Stomach (tissue), 9 donors: Measurements from ENCODE around the gene TNFRSF1A. TPM values are rescaled to one million over a fixed set of nuclear protein-coding genes. Genes with fewer than 3 reads are reported as not detected.

ENCODE experiments used
- DNase-seq, 2 donors: peaks; one replicate each; pipeline versions ENCODE4 v3.0.0 to v3.0.0-alpha.2; 2013 to 2019
- H3K27ac ChIP-seq, 5 donors: fragments of 200-600 bp in 4 of 5; sonication (generic) in 4 of 5; one replicate each; pipeline ENCODE4 v1.5.1; 2013 to 2019; ENCODE audit warnings: mild to moderate bottlenecking in 1 of 5, moderate library complexity in 1 of 5
- H3K27me3 ChIP-seq, 3 donors: fragments of 200-600 bp; sonication (generic); one replicate each; pipeline ENCODE4 v1.5.1; 2017 to 2019; ENCODE audit warnings: mixed run types in 1 of 3
- H3K36me3 ChIP-seq, 4 donors: fragments of 200-600 bp; sonication (generic); 1 replicate in 3 of 4; 2 replicates in 1 of 4; pipeline ENCODE4 v1.5.1; 2016 to 2019
- H3K4me1 ChIP-seq, 4 donors: fragments of 200-600 bp; sonication (generic); one replicate each; pipeline ENCODE4 v1.5.1; 2016 to 2019
- H3K4me3 ChIP-seq, 4 donors: fragments of 200-600 bp; sonication (generic) in 3 of 4; one replicate each; pipeline ENCODE4 v1.5.1; 2016 to 2019; ENCODE audit warnings: mild to moderate bottlenecking in 1 of 4
- H3K9me3 ChIP-seq, 4 donors: fragments of 200-600 bp; sonication (generic); one replicate each; pipeline ENCODE4 v1.5.1; 2016 to 2019
- EP300 ChIP-seq: sonication (generic); formaldehyde crosslinking; IDR thresholded peaks from one replicate; pipeline ENCODE4 v1.6.1; 2017; ENCODE audit warnings: antibody characterized with exemption
- POLR2A ChIP-seq, 4 donors: fragments of 450-650 bp; IDR thresholded peaks; one replicate each; pipeline ENCODE4 v1.6.1; 2016; ENCODE audit warnings: antibody characterized with exemption in 4 of 4, control low read depth in 2 of 4, mild to moderate bottlenecking in 1 of 4, moderate library complexity in 1 of 4
- POLR2AphosphoS5 ChIP-seq, 3 donors: sonication (generic); formaldehyde crosslinking; IDR thresholded peaks; one replicate each; pipeline ENCODE4 v1.6.1; 2016; ENCODE audit warnings: antibody characterized with exemption in 3 of 3
- WGBS, 5 donors: extraction: QIAGEN DNeasy Blood & Tissue Kit in 3 of 5; methylation state at CpG; one replicate each; pipeline versions ENCODE4 v1.1.5 to v1.1.7; 2013 to 2018; 5-methylcytosine and 5-hydroxymethylcytosine counted together
- intact Hi-C: fragments of 100-400 bp; cut with DNase I; formaldehyde crosslinking; loops from one replicate; pipeline ENCODE4 v1.15.1; 2023; ENCODE audit warnings: low total_unique reads
- polyA plus RNA-seq, 3 donors: library from polyadenylated mRNA; stranded (reverse); fragments of 200-250 nt; gene quantifications; one replicate each; pipeline ENCODE4 v1.2.3, GENCODE V29; 2013
- total RNA-seq, 5 donors: library from RNA; depleted of rRNA; stranded (reverse); fragments of >200 nt; gene quantifications; one replicate each; pipeline versions ENCODE4 v1.1.0 to v1.2.3, GENCODE V29; 2014 to 2016
- TF ChIP-seq, protein P1 (sequence below), 7 experiments: fragments of 450-650 bp in 4 of 7; fragments of 200-600 bp in 3 of 7; sonication (generic) in 3 of 7; IDR thresholded peaks; one replicate each; pipeline ENCODE4 v1.5.1; 2016 to 2019; ENCODE audit warnings: antibody characterized with exemption in 7 of 7, control low read depth in 2 of 7, mild to moderate bottlenecking in 1 of 7
- donor health status: healthy with polysubstance abuse.
- donor health status: Bipolar disorder and iron deficiency.
- donor health status: healthy.

Gene TNFRSF1A
- total and polyA plus RNA-seq, 8 donors, result 35.2 to 432 (median 102) TPM

DNA sequence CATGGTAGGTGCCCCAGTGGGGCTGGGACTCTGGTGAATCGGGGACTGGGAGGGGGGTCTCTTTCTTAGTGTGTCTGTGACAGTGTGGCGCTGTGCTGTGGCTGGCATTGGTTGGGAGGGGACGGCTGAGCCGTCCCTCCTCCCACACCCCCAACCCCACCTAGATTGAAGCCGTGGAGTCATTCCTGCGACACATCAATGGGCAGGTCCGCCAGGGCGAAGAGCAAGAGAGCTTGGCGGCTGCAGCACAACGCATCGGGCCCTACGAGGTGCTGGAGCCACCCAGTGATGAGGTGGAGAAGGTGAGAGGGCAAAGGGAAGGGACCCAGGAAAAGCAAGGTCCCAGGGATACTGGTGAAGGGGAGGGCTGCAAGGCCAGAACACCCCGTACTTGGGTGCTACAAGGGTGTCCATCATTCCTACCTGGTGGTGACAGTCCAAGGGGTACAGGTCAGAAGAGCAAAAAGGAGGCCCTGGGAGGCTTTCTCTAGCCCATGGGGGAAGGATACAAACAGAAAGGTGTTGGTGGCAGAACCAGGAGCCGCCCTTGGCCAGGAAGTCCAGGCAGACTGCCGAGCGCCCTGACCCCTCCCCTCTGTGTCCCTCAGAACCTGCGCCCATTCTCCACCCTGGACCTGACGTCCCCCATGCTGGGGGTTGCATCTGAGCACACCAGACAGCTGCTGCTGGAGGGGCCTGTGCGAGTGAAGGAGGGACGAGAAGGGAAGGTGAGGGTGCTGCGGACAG, 24.0 kb downstream of the TNFRSF1A start:
- intact Hi-C loops, result no loop called here
- no peak overlapping the region for H3K27ac ChIP-seq

GRCh38 chr12:6316921-6317692, 24.8 kb downstream of the TNFRSF1A start:
- Histone ChIP-seq H3K4me3 (no peak overlapping the region), H3K4me1 (peaks cover 6 to 20% (median 16%) of the 10 kb centered on the region in 4 donors), H3K36me3 (peaks cover 0 to 12% (median 9%) of the 10 kb centered on the region in 4 donors), H3K9me3 (no peaks in the 10 kb centered on the region), H3K27ac (no peak overlapping the region), H3K27me3 (peaks cover 0 to 1% (median 0%) of the 10 kb centered on the region in 3 donors)
- TF ChIP-seq POLR2AphosphoS5 (IDR thresholded peaks at IDR 0.05) (no peak), POLR2A (IDR thresholded peaks at IDR 0.05) (no peak), EP300 (no peak)
- TF ChIP-seq, protein P1, sequence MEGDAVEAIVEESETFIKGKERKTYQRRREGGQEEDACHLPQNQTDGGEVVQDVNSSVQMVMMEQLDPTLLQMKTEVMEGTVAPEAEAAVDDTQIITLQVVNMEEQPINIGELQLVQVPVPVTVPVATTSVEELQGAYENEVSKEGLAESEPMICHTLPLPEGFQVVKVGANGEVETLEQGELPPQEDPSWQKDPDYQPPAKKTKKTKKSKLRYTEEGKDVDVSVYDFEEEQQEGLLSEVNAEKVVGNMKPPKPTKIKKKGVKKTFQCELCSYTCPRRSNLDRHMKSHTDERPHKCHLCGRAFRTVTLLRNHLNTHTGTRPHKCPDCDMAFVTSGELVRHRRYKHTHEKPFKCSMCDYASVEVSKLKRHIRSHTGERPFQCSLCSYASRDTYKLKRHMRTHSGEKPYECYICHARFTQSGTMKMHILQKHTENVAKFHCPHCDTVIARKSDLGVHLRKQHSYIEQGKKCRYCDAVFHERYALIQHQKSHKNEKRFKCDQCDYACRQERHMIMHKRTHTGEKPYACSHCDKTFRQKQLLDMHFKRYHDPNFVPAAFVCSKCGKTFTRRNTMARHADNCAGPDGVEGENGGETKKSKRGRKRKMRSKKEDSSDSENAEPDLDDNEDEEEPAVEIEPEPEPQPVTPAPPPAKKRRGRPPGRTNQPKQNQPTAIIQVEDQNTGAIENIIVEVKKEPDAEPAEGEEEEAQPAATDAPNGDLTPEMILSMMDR (IDR thresholded peaks at IDR 0.05), result no peak
- WGBS, 5 donors, result 82 to 90% (median 86%) methylated on average over 14 to 21 of the region's 21 CpGs
- intact Hi-C loops, result no loop called here
- no peak for DNase-seq

More for the DNA sequence above, 24.0 kb downstream of the TNFRSF1A start:
- Histone ChIP-seq H3K27me3 (no peaks in the 10 kb centered on the region), H3K9me3 (no peaks in the 10 kb centered on the region), H3K4me3 (no peak overlapping the region), H3K4me1 (peaks cover 14 to 20% (median 16%) of the 10 kb centered on the region in 4 donors), H3K36me3 (peaks cover 0 to 12% (median 9%) of the 10 kb centered on the region in 4 donors)
- WGBS, 5 donors, result 79 to 88% (median 83%) methylated on average over 17 to 21 of the region's 21 CpGs
- no peak for DNase-seq
- TF ChIP-seq POLR2AphosphoS5 (IDR thresholded peaks at IDR 0.05), result no peak
- TF ChIP-seq, protein P1 (IDR thresholded peaks at IDR 0.05), result no peak
- no peak for TF ChIP-seq POLR2A (IDR thresholded peaks at IDR 0.05)
- TF ChIP-seq EP300, result no peak

DNA sequence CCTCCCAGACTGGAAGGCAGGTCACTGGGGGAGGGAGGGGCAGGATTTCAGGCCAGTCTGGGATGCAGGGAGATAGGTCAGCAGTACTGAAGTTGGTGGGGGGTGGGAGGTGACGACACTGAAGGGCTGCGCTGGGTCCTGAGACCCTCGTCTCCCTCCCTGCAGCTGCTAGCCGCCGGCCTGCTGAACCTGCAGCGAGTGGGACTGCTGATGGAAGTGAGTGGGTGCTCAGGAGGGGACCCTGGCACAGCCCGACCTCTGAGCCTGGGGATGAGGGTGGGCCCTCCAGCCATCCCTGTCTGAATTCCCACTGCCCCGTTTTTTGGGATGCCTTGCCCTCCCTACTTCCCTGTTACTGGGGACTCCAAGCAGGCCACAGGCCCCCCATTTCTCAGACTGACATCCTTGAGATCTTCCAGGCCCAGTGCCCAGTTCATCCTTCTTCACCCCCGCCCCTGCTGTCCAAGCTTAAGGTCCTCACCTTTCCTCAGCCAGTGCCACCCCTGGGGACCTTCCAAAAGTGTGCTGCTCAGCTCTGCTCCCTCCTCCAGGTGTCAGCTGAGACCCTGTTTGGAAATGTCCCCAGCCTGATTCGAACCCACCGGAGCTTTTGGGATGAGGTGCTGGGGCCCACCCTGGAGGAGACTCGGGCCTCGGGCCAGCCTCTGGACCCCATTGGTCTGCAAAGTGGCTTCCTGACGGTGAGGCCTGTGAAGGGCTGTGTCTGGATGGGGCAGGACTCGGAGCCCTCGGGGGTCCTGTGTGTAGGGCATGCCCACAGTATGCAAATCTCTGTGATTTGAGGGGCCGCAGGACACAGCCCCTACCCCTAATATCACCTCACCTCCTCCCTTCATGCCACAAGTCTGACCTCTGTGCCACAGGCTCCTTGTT, 25.9 kb downstream of the TNFRSF1A start:
- H3K4me1 ChIP-seq, result peaks cover 4 to 27% (median 25%) of the 10 kb centered on the region in 4 donors
- H3K27ac ChIP-seq, result no peak overlapping the region
- no peak for DNase-seq
- intact Hi-C loops, result no loop called here
- 92 to 97% (median 94%) methylated on average over 15 to 17 of the region's 17 CpGs for WGBS, 5 donors
- no peak overlapping the region for H3K4me3 ChIP-seq
- peaks cover 0 to 13% (median 2%) of the 10 kb centered on the region in 3 donors for H3K27me3 ChIP-seq
- H3K36me3 ChIP-seq, result peaks cover 0 to 9% (median 9%) of the 10 kb centered on the region in 4 donors
- TF ChIP-seq POLR2AphosphoS5 (IDR thresholded peaks at IDR 0.05), result no peak
- TF ChIP-seq, protein P1 (IDR thresholded peaks at IDR 0.05), result no peak
- H3K9me3 ChIP-seq, result no peaks in the 10 kb centered on the region

GRCh38 chr12:6315184-6315583, 26.7 kb downstream of the TNFRSF1A start:
- TF ChIP-seq, protein P1 (IDR thresholded peaks at IDR 0.05), result no peak
- TF ChIP-seq EP300 (no peak), POLR2AphosphoS5 (IDR thresholded peaks at IDR 0.05) (no peak), POLR2A (IDR thresholded peaks at IDR 0.05) (no peak)
- H3K9me3 ChIP-seq, result no peaks in the 10 kb centered on the region
- peaks cover 0 to 21% (median 10%) of the 10 kb centered on the region in 3 donors for H3K27me3 ChIP-seq
- WGBS, 5 donors, result 84 to 96% (median 89%) methylated on average over 6 of the region's 6 CpGs
- no peak overlapping the region for H3K27ac ChIP-seq
- H3K4me3 ChIP-seq, result no peak overlapping the region
- intact Hi-C loops, result no loop called here
- DNase-seq, result no peak
- H3K4me1 ChIP-seq, result peaks cover 10 to 35% (median 32%) of the 10 kb centered on the region in 4 donors
- peaks cover 0 to 9% (median 8%) of the 10 kb centered on the region in 4 donors for H3K36me3 ChIP-seq
